Left hindlimb (tissue), 1 donor: ENCODE measurements around the gene IL16.

Experiments used
- DNase-seq: peaks from one replicate; pipeline ENCODE4 v3.0.0-alpha.2; 2018

Gene IL16

DNA sequence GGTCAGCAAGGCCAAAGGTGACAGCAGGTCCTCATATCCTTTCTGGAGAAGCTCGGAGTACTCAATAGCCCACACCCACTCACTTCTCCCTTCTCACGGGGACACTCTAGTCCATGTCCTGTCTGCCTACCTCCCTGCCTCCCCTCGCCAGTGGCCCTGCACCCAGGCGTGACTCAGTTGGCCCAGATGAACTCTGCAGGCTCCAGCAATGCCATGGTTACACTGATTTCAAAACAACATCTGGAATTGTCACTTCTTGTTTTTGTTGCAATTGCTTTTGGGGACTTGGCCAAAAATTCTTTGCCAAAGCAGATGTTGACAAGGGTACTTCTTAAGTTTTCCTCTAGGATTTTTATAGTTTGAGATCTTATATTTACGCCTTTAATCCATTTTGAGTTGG is 13.0 kb downstream of the IL16 start:
- no peak for DNase-seq

DNA sequence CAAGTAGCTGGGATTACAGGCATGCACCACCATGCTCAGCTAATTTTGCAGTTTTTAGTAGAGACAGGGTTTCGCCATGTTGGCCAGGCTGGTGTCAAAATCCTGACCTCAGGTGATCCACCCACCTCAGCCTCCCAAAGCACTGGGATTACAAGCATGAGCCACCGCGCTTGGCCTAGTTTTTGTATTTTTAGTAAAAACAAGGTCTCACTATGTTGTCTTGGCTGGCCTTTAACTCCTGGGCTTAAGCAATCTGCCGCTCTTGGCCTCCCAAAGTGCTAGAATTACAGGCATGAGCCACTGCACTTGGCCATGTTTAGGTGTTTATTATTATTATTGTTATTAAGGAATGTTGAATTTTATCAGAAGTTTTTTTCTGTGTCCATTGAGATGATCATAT is 14.7 kb downstream of the IL16 start:
- DNase-seq, result no peak

DNA sequence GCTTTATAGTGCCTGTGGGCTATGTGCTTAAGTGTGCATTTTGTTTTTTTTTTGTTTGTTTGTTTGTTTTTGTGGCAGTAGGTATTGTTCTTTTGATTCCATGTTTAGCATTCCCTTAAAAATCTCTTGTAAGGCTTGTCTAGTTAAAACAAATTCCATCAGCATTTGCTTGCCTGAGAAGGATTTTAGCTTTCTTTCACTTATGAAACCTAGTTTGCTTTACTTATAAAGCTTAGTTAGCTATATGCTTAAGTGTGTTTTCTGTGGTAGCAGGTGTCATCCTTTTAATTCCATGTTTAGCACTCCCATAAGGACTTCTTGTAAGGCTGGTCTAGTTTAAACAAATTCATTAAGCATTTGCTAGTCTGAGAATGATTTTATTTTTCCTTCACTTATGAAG is 17.3 kb downstream of the IL16 start:
- DNase-seq, result no peak

DNA sequence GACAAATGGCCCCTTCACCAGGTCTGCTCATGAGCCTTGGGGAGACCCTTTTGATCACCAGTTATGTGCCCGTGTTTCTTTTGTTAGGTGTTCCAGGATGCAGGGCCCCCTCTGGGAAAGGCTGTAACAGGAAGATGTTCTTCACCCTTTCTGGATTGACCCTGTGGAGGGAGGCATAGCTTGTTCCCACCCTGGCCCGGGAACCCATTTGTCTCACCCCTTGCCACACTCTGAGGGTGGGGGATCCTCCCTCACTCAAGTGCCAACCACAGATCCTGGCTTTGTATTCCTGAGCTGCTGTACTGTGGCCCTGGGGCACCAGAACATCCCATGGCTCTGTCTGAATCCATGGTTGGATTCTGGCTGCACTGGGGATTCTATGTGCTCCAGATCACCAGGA is 18.9 kb downstream of the IL16 start:
- DNase-seq, result no peak

DNA sequence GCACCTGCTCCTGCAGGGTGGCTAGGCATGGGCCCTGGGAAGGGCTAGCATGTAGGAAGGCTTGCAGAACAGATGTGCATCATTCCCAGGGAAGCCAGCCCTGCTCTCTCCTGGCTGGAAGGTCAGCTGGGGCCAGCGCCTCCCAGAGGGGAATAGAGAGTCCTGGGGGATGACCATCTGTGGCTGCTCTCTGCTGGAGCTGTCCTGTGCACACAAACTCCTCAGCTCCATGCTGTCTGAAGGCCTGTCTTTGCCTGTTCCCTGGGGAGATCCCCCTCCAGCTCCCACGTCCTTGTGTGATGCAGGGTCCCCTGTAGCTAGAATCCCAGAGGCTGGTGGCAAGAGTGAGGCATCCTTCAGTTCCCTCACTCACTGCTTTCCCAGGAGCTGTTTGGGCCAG is 19.3 kb downstream of the IL16 start:
- DNase-seq, result no peak

GRCh38 chr15:81216422-81216821 is 19.7 kb downstream of the IL16 start:
- peak; percentile 42 for DNase-seq

DNA sequence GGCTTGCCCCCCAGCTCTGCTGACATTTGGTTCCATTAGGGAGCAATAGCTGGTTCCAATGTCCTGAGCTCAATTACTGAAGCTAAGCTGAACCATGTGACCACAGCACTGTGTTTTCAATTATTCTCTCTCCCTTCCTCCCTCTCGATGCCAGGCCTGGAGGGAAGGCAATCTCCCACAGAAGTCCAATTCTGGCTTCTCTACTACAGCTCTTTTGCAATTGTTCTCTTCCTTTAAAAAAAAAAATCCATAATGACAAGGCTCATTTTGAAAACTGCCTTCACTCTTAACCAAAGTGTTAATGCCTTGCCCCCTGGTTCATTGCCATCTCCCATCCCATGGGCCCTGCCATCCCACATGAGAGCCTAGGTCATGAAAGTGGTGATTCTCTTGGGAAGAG is 24.8 kb downstream of the IL16 start:
- DNase-seq, result no peak

- no peak for DNase-seq
Measured at GRCh38 chr15:81222007-81222406, 25.3 kb downstream of the IL16 start.

DNA sequence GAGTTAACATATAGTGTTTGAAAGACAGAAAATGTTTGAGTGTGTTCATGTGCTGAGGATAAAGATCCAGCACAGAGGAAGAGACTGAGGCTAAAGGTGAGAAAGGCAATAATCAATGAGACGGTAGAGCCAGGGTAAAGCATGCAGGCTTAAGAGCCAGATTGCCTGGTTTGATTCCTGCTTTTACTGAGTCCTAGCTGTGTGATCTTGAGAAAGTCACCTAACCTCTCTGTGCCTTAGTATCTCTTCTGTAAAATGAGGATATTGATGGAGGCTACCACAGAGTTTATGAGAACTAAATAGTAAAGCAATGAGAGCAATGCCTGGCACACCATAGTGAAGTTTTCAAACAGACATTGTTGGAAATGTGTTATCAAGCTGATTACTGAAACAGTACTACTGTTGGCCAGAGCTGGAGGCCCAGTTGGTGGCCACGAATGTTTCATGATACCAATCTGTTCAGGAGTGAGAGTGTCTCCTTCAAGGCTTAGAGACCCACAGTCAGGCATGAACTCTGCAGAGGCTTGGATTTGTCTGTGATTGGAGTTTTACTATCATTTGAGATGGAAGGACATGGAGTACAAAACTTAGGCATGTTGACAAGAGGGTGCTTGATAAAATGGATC is 26.8 kb downstream of the IL16 start:
- no peak for DNase-seq

DNA sequence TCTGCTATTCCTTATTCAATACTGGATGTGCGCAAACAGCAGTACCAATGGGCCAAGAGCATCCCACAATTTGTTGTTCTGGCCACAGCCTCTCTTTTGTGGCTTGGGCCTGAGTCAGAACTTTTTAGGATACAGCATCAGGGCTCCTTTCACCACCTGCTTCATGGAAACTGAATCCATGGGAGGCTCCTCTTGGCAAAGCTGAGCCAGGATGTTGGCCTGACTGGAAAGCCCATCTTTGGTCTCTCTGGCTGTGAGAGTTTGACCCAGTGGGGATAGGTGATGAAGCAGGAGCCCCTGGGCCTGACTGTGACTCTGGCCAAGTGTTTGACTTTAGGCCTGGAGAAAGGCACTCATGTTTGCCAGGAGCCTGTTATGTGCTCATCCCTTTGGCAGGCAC is 27.6 kb downstream of the IL16 start:
- no peak for DNase-seq

DNA sequence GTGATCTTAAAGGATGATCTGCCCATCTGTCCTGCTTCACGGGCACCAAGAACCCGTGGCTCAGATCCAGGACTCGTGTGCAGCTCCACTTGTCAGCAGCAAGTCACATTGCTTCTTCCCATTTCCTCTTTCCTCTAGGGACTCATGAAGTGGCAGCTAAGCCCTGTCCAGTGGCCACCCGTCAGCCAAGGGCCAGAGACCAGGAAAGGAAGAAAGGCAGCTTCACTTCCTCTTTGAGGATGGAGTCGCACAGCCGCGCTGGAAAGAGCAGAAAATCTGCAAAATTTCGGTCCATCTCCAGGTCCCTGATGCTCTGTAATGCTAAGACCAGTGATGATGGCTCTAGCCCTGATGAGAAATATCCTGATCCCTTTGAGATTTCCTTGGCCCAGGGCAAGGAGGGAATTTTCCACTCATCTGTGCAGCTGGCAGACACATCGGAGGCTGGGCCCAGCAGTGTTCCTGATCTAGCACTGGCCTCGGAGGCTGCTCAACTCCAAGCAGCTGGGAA is 28.5 kb downstream of the IL16 start:
- DNase-seq, result no peak

- DNase-seq, result no peak
Measured at GRCh38 chr15:81227716-81228115, 31.0 kb downstream of the IL16 start.

DNA sequence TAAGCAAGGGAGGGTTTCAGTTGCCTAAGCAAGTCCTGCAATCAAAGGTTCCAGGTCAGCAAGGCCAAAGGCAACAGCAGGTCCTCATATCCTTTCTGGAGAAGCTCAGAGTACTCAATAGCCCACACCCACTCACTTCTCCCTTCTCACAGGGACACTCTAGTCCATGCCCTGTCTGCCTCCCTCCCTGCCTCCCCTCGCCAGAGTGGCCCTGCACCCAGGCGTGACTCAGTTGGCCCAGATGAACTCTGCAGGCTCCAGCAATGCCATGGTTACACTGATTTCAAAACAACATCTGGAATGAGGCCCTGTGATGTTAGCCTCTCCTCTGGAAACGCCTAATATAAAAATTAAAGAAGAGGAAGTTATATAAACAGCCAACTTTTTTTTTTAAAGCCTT is 32.9 kb downstream of the IL16 start:
- no peak for DNase-seq

GRCh38 chr15:81235276-81236123 is 38.8 kb downstream of the IL16 start:
- DNase-seq, result no peak

- DNase-seq, result no peak
Measured at GRCh38 chr15:81239190-81239589, 42.5 kb downstream of the IL16 start.

- no peak for DNase-seq
Measured at GRCh38 chr15:81242778-81243177, 46.1 kb downstream of the IL16 start.

GRCh38 chr15:81244306-81244705 is 47.6 kb downstream of the IL16 start:
- no peak for DNase-seq

DNA sequence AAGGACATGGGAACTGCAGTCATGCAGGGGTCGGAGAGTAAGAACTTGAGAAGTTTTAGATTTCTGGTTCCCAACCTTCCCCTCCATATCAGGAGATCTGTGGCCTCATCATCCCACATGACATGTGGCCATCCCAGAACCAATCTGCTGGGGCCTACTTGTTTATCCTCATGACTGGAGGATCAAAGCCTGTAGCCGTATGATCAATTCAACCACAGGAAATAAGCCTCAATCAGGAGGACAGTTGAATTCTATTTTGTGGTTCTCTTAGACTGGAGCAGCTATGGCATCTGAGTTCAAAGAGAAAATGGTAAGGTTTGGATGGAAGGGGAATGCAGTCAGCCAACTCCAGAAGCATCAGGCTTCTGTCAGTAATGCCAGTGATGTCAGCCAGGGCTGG is 57.2 kb downstream of the IL16 start:
- no peak for DNase-seq

DNA sequence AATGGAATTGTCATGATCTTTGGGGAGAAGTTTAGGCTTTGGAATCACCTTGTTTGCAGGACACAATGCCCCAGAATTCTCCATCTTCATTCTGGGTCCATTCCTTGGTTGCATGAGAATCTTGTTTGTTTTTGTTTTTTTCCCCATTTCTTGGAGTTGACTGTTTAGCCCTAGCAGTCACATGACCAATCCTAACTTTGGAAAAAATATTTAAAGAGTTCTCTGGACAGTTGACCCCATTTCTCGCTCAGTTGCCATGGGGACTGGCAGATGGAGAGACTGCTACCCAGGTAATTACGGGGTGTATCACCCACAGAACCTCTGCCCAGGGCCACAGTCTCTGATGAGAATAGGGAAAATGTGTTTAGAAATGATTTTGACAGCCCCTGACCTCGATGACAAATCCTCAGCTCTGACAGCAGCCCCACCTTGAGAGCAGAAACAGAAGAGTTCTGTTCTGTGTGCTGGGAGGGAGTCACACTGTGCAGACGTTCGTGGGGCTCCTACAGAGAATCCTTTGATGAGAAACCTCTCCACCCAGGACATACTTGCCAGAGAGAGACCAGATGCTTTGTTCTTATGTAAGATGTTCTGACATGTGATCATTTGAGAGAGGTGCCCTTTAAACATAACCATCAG is 57.7 kb downstream of the IL16 start:
- no peak for DNase-seq

DNA sequence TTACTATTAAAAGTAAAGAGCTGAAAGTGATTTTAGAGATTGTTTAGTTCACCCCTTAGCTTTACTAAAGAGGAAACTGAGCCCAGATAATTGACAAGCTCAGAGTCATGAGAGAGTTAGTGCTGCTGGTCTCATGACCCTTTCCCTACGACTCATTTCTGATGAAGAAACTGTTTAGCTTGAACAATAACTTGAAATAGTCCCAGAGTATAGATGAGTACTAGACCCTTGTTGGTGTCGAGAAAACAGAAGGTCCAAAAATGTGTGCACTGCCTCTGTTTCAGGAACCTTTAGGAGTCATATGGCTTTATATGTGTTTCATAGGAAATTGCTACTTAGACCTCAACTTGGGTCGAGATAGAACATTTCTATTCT is 58.2 kb downstream of the IL16 start:
- no peak for DNase-seq

DNA sequence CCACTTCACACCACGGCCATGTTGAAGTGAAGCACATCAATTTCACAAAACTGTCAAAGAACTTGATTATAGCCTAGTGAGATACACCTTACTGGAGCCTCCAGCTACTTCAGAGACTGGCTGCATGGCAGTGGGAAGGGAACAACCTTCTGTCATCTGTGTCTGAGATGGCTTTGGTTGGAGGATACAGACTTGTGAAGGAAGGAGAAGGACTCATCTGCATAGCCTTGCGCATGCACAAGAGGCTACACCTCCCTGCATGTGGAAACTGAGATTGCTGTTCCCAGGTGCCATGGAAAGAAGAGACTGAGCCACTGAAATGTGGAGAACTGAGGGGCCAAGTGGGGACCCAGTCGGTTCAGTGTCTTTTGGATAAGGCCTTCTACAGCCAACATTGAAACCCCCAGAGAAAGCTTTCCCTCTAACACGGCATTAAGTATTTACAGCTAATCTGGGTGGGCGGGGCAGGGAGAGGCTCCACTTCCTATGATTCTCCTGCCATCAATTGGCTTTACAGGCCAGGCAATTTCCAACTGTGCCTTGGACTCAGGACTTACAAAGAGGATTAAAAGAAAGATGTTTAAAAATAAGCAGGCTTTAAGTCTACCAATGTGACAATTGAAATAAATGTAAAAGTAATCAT is 58.8 kb downstream of the IL16 start:
- DNase-seq, result no peak

GRCh38 chr15:81255958-81256320 is 59.3 kb downstream of the IL16 start:
- DNase-seq, result no peak

GRCh38 chr15:81256916-81257315 is 60.2 kb downstream of the IL16 start:
- no peak for DNase-seq

- DNase-seq, result no peak
Measured at GRCh38 chr15:81257435-81257834, 60.8 kb downstream of the IL16 start.
